HPDE6-E6E7 (cell line): ENCODE data around the gene SLC36A2.

Source experiments
- DNase-seq: peaks from one replicate; pipeline ENCODE4 v3.0.0; 2011; ENCODE audit warnings: missing footprints; ENCODE audit errors: extremely low spot score

SLC36A2 gene

DNA sequence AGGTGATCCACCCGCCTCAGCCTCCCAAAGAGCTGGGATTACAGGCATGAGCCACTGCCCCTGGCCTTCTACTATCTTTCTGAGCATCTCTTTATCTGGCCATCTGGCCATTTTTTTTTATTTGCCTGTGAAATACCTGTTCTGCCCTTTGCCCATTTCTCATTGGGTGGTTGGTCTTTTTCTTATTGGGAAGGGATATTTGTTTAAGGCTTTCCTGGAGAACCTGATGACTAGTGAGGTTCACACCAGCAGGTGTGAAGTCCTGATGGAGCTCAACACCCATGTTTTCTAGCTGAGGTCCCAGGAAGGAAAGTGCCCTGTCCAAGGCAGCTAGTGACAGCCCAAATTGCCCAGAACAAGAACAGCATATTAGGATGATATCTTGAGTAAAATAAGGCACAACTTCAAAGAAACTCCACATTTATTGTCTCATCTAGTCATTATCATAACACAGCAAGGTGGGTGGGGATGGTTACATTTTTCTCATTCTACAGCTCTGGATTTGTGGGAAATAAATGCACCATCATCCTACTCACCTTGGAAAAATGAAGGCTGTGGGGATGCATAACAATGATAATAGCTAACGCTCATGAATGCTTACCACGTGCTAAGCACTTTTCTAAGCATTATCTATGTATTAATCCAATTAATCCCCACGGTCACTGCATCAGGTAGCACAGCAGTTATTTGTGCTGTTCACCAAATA is 64.1 kb downstream of the SLC36A2 start:
- DNase-seq, result no peak

DNA sequence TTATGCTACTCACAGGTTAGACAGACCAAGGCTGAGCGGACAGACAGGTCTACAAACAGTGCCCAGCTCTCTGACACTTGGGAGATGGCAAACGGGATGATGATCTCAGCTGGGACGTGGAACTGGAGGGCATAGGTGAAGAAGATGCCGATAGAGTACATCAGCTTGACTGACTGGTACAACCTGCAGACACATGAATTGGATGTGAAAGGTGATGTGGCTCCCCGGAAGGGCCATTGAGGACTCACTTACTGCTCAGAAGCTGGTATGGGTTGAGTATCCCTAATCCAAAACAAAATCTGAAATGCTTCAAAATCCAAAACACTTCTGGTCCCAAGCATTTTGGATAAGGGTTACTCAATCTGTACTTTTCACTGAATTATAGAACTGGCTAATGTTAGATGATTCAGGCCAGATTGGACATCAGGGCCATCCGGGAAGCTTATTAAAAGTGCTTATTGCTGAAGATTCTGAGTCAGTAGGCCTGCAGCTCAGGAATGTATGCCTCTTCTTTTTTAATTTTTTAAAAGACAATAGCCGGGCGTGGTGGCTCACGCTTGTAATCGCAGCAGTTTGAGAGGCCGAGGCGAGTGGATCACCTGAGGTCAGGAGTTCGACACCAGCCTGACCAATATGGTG is 66.2 kb downstream of the SLC36A2 start:
- DNase-seq, result no peak

DNA sequence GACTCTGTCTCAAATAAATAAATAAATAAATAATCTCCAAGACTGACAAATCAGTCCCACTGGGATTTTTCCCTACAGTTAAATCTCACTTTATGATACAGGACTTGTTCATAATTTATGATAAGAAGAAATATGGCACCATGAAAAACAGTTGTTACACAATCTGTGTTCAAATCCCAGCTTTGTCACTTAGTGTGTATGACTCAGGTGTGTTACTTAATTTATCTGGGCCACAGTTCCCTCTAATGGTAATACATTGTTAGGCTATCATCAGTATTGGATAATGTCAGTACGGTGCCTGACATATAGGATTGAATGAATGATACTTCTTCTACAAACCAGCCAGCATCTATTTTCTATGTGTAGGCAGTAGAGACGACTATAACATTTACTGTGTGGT is 66.9 kb downstream of the SLC36A2 start:
- DNase-seq, result no peak

GRCh38 chr5:151278845-151279244 is 68.5 kb downstream of the SLC36A2 start:
- DNase-seq, result no peak

DNA sequence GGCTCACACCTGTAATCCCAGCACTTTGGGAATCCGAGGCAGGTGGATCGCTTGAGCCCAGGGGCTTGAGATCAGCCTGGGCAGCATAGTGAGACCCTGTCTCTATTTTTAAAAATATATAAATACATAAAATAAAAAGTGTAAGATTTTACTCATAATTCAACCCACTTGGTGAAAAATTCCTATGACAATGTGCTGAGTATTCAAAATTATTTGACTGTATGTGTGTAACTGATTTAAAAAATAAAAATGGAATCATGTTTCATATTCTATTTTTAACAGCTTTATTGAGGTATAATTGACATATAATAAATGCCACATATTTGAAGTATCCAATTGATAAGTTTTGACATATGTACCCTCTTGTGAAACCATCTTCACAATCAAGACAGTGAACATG is 71.6 kb downstream of the SLC36A2 start:
- DNase-seq, result no peak

- peak; percentile 43 for DNase-seq
Observed at GRCh38 chr5:151274666-151275065, 72.7 kb downstream of the SLC36A2 start.

DNA sequence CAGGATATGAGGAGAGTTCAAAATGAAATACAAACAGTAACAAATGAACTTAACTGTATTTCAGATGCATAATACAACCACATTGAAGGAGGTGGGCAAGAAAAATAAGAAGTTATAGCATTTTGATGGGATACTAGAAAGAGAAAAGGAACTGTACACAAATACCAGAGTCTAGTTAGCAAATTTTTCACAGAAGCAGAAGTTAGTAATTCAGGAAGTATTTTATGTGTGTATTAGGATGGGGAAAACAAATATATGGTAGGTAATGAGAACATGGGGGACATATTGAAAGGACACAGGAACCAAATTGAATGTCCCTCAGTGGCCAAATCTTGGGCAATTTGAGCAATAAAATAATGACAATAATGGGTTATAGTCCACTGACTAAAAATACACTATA is 76.0 kb downstream of the SLC36A2 start:
- DNase-seq, result no peak

DNA sequence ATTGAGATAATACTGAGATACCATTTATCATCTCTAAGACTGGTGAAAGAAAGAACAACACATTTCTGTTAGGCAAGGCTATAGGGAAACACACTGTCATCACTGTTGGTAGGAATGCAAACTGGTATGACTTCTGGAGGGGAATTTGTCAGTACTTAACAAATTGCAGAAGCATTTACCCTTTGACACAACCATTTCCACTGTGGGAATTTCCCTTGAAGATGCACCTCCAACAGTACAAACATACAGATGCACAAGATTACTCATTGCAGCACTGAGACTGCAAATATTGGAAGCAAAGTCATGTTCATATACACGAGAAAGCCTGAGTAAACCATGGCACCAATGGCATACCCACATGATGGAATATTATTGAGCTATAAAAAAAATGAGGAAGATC is 76.8 kb downstream of the SLC36A2 start:
- no peak for DNase-seq

- no peak for DNase-seq
Observed at GRCh38 chr5:151267491-151268260, 79.7 kb downstream of the SLC36A2 start.
